Caco-2 (cell line): Measurements from ENCODE around the gene CRTAP. TPM values are rescaled to one million over a fixed set of nuclear protein-coding genes. Genes with fewer than 3 reads are reported as not detected.
A peak's percentile ranks its signal among the peaks of the same experiment; 100 is the strongest.

Experiments used
- BruUV-seq: library from RNA; stranded (reverse); fragments of 400-500 nt; replicated peaks from 2 replicates; lab custom pipeline; 2021; lab: Mats Ljungman, UMichigan
- CTCF ChIA-PET: fragments of 300-600 bp; sonication (Branson Sonifier 250); formaldehyde crosslinking; loops from one replicate; lab custom pipeline; 2022; ENCODE audit warnings: antibody characterized with exemption; lab: Charles Lee
- POLR2A ChIA-PET: fragments of 300-600 bp; sonication (Branson Sonifier 250); formaldehyde crosslinking; loops from one replicate; lab custom pipeline; 2022; ENCODE audit warnings: antibody characterized with exemption; lab: Charles Lee
- DNase-seq, 2 experiments: peaks; one replicate each; pipeline versions ENCODE4 v3.0.0 to v3.0.0-alpha.2; 2020 to 2022
- H3K27me3 ChIP-seq: replicated peaks from 2 replicates; pipeline ENCODE4 v1.6.0; 2011; ENCODE audit warnings: low read length; ENCODE audit not compliant: control insufficient read depth, insufficient read depth
- H3K36me3 ChIP-seq: 2 replicates; pipeline ENCODE4 v1.5.1; 2011; ENCODE audit warnings: low read length; ENCODE audit not compliant: control insufficient read depth, insufficient read depth
- H3K4me1 ChIP-seq: fragments of 250-450 bp; sonication (Bioruptor Pico); 2 replicates; pipeline ENCODE4 v1.5.1; 2020; ENCODE audit warnings: mild to moderate bottlenecking
- H3K4me3 ChIP-seq: 2 replicates; pipeline ENCODE4 v1.5.1; 2011; ENCODE audit warnings: low read depth, mild to moderate bottlenecking, control low read depth, low read length
- H3K9me3 ChIP-seq: fragments of 250-450 bp; sonication (Bioruptor Pico); 2 replicates; pipeline ENCODE4 v1.5.1; 2020; ENCODE audit warnings: mild to moderate bottlenecking, moderate library complexity
- H3K27ac Mint-ChIP-seq: one replicate; pipeline ENCODE4 v1.8.0; 2022; ENCODE audit warnings: mixed read lengths; ENCODE audit not compliant: unreplicated experiment
- H3K27me3 Mint-ChIP-seq: one replicate; pipeline ENCODE4 v1.8.0; 2022; ENCODE audit warnings: mixed read lengths; ENCODE audit not compliant: insufficient read depth, unreplicated experiment
- H3K36me3 Mint-ChIP-seq: one replicate; pipeline ENCODE4 v1.8.0; 2022; ENCODE audit warnings: mild to moderate bottlenecking, mixed read lengths; ENCODE audit not compliant: insufficient read depth, unreplicated experiment
- H3K4me1 Mint-ChIP-seq: one replicate; pipeline ENCODE4 v1.8.0; 2022; ENCODE audit warnings: low read depth, mixed read lengths; ENCODE audit not compliant: unreplicated experiment
- H3K4me3 Mint-ChIP-seq: one replicate; pipeline ENCODE4 v1.8.0; 2022; ENCODE audit warnings: mild to moderate bottlenecking, moderate library complexity, mixed read lengths; ENCODE audit not compliant: unreplicated experiment
- H3K9me3 Mint-ChIP-seq: one replicate; pipeline ENCODE4 v1.8.0; 2022; ENCODE audit warnings: mixed read lengths; ENCODE audit not compliant: unreplicated experiment
- intact Hi-C: fragments of 100-400 bp; cut with micrococcal nuclease; formaldehyde crosslinking; loops from one replicate; pipeline ENCODE4 v1.10.0; 2022; ENCODE audit not compliant: unreplicated experiment
- total RNA-seq: library from RNA; stranded (reverse); gene quantifications from 2 replicates; pipeline ENCODE4 v1.2.3, GENCODE V29; 2022
- TF ChIP-seq, protein P1 (sequence below), 2 experiments: fragments of 200-600 bp in 1 of 2; IDR thresholded peaks; 1 replicate in 1 of 2; 2 replicates in 1 of 2; pipeline versions ENCODE4 v1.5.1 to v1.8.0; 2011 to 2022; ENCODE audit warnings: antibody characterized with exemption in 1 of 2, control low read depth in 1 of 2, inconsistent platforms in 1 of 2, low read depth in 1 of 2, low read length in 1 of 2, mild to moderate bottlenecking in 1 of 2, moderate library complexity in 1 of 2; ENCODE audit not compliant: insufficient read depth in 1 of 2, severe bottlenecking in 1 of 2, unreplicated experiment in 1 of 2

CRTAP gene
- total RNA-seq, 1 experiment from 2014 or later: 144 TPM

DNA sequence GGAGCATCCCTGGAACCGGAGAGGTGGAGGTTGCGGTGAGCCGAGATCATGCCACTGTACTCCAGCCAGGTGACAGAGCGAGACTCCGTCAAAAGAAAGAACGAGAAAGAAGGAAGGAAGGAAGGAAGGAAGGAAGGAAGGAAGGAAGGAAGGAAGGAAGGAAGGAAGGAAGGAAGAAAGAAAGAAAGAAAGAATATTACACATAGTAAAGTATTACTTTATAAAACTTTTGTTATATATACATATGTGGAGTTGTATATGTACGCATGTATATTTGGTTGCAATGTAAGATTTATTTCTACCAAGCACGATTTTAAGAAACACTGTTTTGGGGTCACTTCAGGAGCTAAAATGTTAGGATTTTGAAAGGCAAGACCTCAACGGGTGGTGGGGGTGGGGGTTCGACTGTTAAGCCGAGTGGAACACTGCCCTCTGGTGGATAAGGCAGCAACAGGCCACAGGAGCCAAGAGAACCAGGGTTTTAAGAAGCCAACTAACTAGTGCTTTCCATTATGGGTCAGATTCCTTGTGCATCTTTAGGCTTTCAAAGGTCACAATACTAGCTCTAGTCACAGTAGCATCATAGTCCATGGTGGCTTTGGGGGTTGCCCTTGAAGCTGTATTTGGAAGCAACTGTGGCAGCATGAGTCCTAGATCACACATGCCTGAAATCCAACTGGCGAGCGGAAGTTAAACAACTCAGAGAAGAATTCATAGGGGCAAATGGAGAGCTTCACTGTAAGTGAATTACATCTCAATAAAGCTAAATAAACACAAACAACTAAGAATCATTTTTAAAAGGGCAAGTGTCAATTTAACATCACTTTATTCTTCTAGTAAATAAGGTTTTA is 39.4 kb upstream of the CRTAP start:
- no peaks in the 10 kb centered on the region for H3K9me3 ChIP-seq
- H3K36me3 ChIP-seq: 0 out of 2 replicates have a peak, but pooled peaks cover 1% of the 10 kb centered on the region
- H3K9me3 Mint-ChIP-seq: no peaks in the 10 kb centered on the region
- H3K27me3 Mint-ChIP-seq: no peaks in the 10 kb centered on the region
- ChIA-PET CTCF (interaction anchor here (0.6 to 2.0 kb wide), 16 partner anchors 8 to 1586 kb away, joined by 3 to 10 read pairs (median 4); partner anchors contain the start of genes GLB1 and TMPPE), POLR2A (interaction anchor here (0.6 kb wide), 1 partner anchor 121 kb away, joined by 5 read pairs; no protein-coding TSS in a partner anchor)
- no peak overlapping the region for H3K4me3 ChIP-seq
- H3K27ac Mint-ChIP-seq: no peak overlapping the region
- peak; percentile 75 to 78 for DNase-seq
- intact Hi-C loops: loop anchor here (1.0 to 5.0 kb wide), 4 partner anchors 16 to 282 kb away; no protein-coding TSS in a partner anchor
- H3K36me3 Mint-ChIP-seq: peaks cover 50% of the 10 kb centered on the region
- TF ChIP-seq, protein P1, sequence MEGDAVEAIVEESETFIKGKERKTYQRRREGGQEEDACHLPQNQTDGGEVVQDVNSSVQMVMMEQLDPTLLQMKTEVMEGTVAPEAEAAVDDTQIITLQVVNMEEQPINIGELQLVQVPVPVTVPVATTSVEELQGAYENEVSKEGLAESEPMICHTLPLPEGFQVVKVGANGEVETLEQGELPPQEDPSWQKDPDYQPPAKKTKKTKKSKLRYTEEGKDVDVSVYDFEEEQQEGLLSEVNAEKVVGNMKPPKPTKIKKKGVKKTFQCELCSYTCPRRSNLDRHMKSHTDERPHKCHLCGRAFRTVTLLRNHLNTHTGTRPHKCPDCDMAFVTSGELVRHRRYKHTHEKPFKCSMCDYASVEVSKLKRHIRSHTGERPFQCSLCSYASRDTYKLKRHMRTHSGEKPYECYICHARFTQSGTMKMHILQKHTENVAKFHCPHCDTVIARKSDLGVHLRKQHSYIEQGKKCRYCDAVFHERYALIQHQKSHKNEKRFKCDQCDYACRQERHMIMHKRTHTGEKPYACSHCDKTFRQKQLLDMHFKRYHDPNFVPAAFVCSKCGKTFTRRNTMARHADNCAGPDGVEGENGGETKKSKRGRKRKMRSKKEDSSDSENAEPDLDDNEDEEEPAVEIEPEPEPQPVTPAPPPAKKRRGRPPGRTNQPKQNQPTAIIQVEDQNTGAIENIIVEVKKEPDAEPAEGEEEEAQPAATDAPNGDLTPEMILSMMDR (IDR thresholded peaks at IDR 0.05; ENCODE audit: insufficient read depth in 1 of 2, low read depth in 1 of 2, low read length in 1 of 2, severe bottlenecking in 1 of 2, unreplicated experiment in 1 of 2): peak; percentile 83 to 91
- H3K4me1 Mint-ChIP-seq: peaks cover 47% of the 10 kb centered on the region
- no TSS peak for BruUV-seq
- H3K4me3 Mint-ChIP-seq: no peak overlapping the region
- H3K4me1 ChIP-seq: peaks cover 36% of the 10 kb centered on the region
- no peaks in the 10 kb centered on the region for H3K27me3 ChIP-seq

GRCh38 chr3:33075995-33076394 is 37.8 kb upstream of the CRTAP start:
- intact Hi-C loops: no loop called here
- H3K9me3 Mint-ChIP-seq: no peaks in the 10 kb centered on the region
- Histone ChIP-seq H3K27me3 (no peaks in the 10 kb centered on the region), H3K4me3 (no peak overlapping the region), H3K36me3 (0 out of 2 replicates have a peak, but pooled peaks cover 1% of the 10 kb centered on the region), H3K9me3 (no peaks in the 10 kb centered on the region), H3K4me1 (peaks cover 22% of the 10 kb centered on the region)
- H3K4me3 Mint-ChIP-seq: no peak overlapping the region
- H3K36me3 Mint-ChIP-seq: peaks cover 54% of the 10 kb centered on the region
- ChIA-PET CTCF (interaction anchor here (0.6 to 2.0 kb wide), 2 partner anchors 128 to 300 kb away, joined by 3 to 10 read pairs; no protein-coding TSS in a partner anchor), POLR2A (interaction anchor here (0.6 kb wide), 1 partner anchor 30 kb away, joined by 8 read pairs; no protein-coding TSS in a partner anchor)
- BruUV-seq: no TSS peak
- H3K27ac Mint-ChIP-seq: peak overlapping the region; percentile 52
- TF ChIP-seq, protein P1 (IDR thresholded peaks at IDR 0.05; ENCODE audit: insufficient read depth in 1 of 2, low read depth in 1 of 2, low read length in 1 of 2, severe bottlenecking in 1 of 2, unreplicated experiment in 1 of 2): no peak
- peaks cover 37% of the 10 kb centered on the region for H3K4me1 Mint-ChIP-seq
- DNase-seq: peak in 1 of 2 experiments; percentile 32
- H3K27me3 Mint-ChIP-seq: no peaks in the 10 kb centered on the region

GRCh38 chr3:33076952-33077351 is 36.9 kb upstream of the CRTAP start:
- Mint-ChIP-seq H3K27me3 (no peaks in the 10 kb centered on the region), H3K9me3 (no peaks in the 10 kb centered on the region), H3K36me3 (peaks cover 52% of the 10 kb centered on the region), H3K27ac (no peak overlapping the region), H3K4me3 (no peak overlapping the region), H3K4me1 (peaks cover 28% of the 10 kb centered on the region)
- CTCF ChIA-PET: no interaction called here
- DNase-seq: no peak
- H3K27me3 ChIP-seq: no peaks in the 10 kb centered on the region
- no peak overlapping the region for H3K4me3 ChIP-seq
- no peaks in the 10 kb centered on the region for H3K9me3 ChIP-seq
- POLR2A ChIA-PET: no interaction called here
- no TSS peak for BruUV-seq
- intact Hi-C loops: no loop called here
- peaks cover 13% of the 10 kb centered on the region for H3K4me1 ChIP-seq
- TF ChIP-seq, protein P1 (IDR thresholded peaks at IDR 0.05; ENCODE audit: insufficient read depth in 1 of 2, low read depth in 1 of 2, low read length in 1 of 2, severe bottlenecking in 1 of 2, unreplicated experiment in 1 of 2): no peak
- 0 out of 2 replicates have a peak, but pooled peaks cover 1% of the 10 kb centered on the region for H3K36me3 ChIP-seq
